Endodermal cell (in vitro differentiated cells): ENCODE data around the gene IMMP2L. TPM values are rescaled to one million over a fixed set of nuclear protein-coding genes. Genes with fewer than 3 reads are reported as not detected.

Experiments
- DNase-seq: peaks from one replicate; pipeline ENCODE4 v3.0.0-alpha.2; 2017
- H3K27ac ChIP-seq: 2 replicates; pipeline ENCODE4 v1.5.1; 2013; ENCODE audit warnings: mild to moderate bottlenecking, low read depth, low read length, moderate library complexity
- H3K27me3 ChIP-seq: 2 replicates; pipeline ENCODE4 v1.6.1; 2013; ENCODE audit warnings: mild to moderate bottlenecking, low read length, moderate library complexity; ENCODE audit not compliant: insufficient read depth, control insufficient read depth, poor library complexity, severe bottlenecking
- H3K36me3 ChIP-seq: 2 replicates; pipeline ENCODE4 v1.7.0; 2013; ENCODE audit warnings: mild to moderate bottlenecking, low read length, moderate library complexity; ENCODE audit not compliant: control insufficient read depth, insufficient read depth
- H3K4me1 ChIP-seq: one replicate; pipeline ENCODE4 v1.7.0; 2013; ENCODE audit warnings: low read length; ENCODE audit not compliant: control insufficient read depth, insufficient read depth
- H3K4me3 ChIP-seq: 2 replicates; pipeline ENCODE4 v1.5.1; 2013; ENCODE audit warnings: mild to moderate bottlenecking, low read length, moderate library complexity
- H3K9ac ChIP-seq: 2 replicates; pipeline ENCODE4 v1.6.1; 2013; ENCODE audit warnings: mild to moderate bottlenecking, low read length, moderate library complexity; ENCODE audit not compliant: poor library complexity, severe bottlenecking; ENCODE audit errors: extremely low read depth
- H3K9me3 ChIP-seq: 2 replicates; pipeline ENCODE4 v1.6.1; 2013; ENCODE audit warnings: mild to moderate bottlenecking, low read length, moderate library complexity; ENCODE audit not compliant: control insufficient read depth
- H3K27ac Mint-ChIP-seq: 2 replicates; pipeline ENCODE4 v1.8.0; 2020; ENCODE audit warnings: mixed read lengths
- H3K27me3 Mint-ChIP-seq: 2 replicates; pipeline ENCODE4 v1.8.0; 2021; ENCODE audit warnings: mild to moderate bottlenecking, mixed read lengths; ENCODE audit not compliant: insufficient read depth
- H3K36me3 Mint-ChIP-seq: 2 replicates; pipeline ENCODE4 v1.8.0; 2020; ENCODE audit warnings: low read depth, mixed read lengths
- H3K4me1 Mint-ChIP-seq: 2 replicates; pipeline ENCODE4 v1.8.0; 2020; ENCODE audit warnings: mixed read lengths
- H3K4me3 Mint-ChIP-seq: 2 replicates; pipeline ENCODE4 v1.8.0; 2020; ENCODE audit warnings: mild to moderate bottlenecking, moderate library complexity, mixed read lengths
- H3K9me3 Mint-ChIP-seq: 2 replicates; pipeline ENCODE4 v1.8.0; 2020; ENCODE audit warnings: mild to moderate bottlenecking, mixed read lengths
- CTCF ChIP-seq: fragments of 200-600 bp; sonication (generic); conservative IDR thresholded peaks from 2 replicates; pipeline ENCODE4 v1.5.0; 2021; ENCODE audit warnings: antibody characterized with exemption, mild to moderate bottlenecking
- WGBS, 2 experiments: methylation state at CpG; one replicate each; pipeline versions ENCODE4 v1.1.5 to v1.1.7; 2013; ENCODE audit warnings: missing lambda C conversion rate in 2 of 2, mixed read lengths in 1 of 2; ENCODE audit not compliant: insufficient coverage in 1 of 2, insufficient read length in 1 of 2; 5-methylcytosine and 5-hydroxymethylcytosine counted together
- total RNA-seq, 2 donors: library from RNA; stranded (reverse); fragmentation: NEBNext Ultra II Directional in 1 of 2; extraction: Animal tissue kit (Norgen Biotek cat#: 25700) in 1 of 2; gene quantifications; 2 replicates in 1 of 2; 3 replicates in 1 of 2; pipeline ENCODE4 v1.2.1, GENCODE V29; 2021

The IMMP2L gene
- total RNA-seq, 2 donors from 2014 or later = 17.7 to 19.4 TPM

- whole genome bisulfite sequencing, 2 experiments = 100% methylated on average over 1 of the region's 1 CpG; no CpG with 5 or more reads in 1 of the 2 experiments
- no peak for DNase-seq
- TF ChIP-seq CTCF = no peak
- H3K27ac ChIP-seq = no peak overlapping the region
- H3K27me3 ChIP-seq = no peaks in the 10 kb centered on the region
- H3K27ac Mint-ChIP-seq = no peak overlapping the region
- no peak overlapping the region for H3K4me3 ChIP-seq
- H3K36me3 Mint-ChIP-seq = no peaks in the 10 kb centered on the region
- no peak overlapping the region for H3K9ac ChIP-seq
- H3K4me1 Mint-ChIP-seq = no peaks in the 10 kb centered on the region
- no peaks in the 10 kb centered on the region for H3K4me1 ChIP-seq
- no peaks in the 10 kb centered on the region for H3K9me3 Mint-ChIP-seq
- no peaks in the 10 kb centered on the region for H3K36me3 ChIP-seq
- no peak overlapping the region for H3K4me3 Mint-ChIP-seq
- H3K27me3 Mint-ChIP-seq = no peaks in the 10 kb centered on the region
- H3K9me3 ChIP-seq = no peaks in the 10 kb centered on the region
These were observed 448.9 kb downstream of the IMMP2L start for GRCh38 chr7:111113263-111114017.

GRCh38 chr7:111112439-111112838 is 449.9 kb downstream of the IMMP2L start:
- H3K9ac ChIP-seq = no peak overlapping the region
- H3K4me3 Mint-ChIP-seq = no peak overlapping the region
- no peak for DNase-seq
- H3K27me3 Mint-ChIP-seq = no peaks in the 10 kb centered on the region
- H3K4me3 ChIP-seq = no peak overlapping the region
- H3K4me1 Mint-ChIP-seq = peaks cover 2% of the 10 kb centered on the region
- no peaks in the 10 kb centered on the region for H3K4me1 ChIP-seq
- TF ChIP-seq CTCF = no peak
- H3K27ac Mint-ChIP-seq = no peak overlapping the region
- no peaks in the 10 kb centered on the region for H3K9me3 Mint-ChIP-seq
- H3K27me3 ChIP-seq = no peaks in the 10 kb centered on the region
- 98% methylated on average over 2 of the region's 2 CpGs; no CpG with 5 or more reads in 1 of the 2 experiments for WGBS, 2 experiments
- no peaks in the 10 kb centered on the region for H3K36me3 ChIP-seq
- H3K9me3 ChIP-seq = no peaks in the 10 kb centered on the region
- H3K27ac ChIP-seq = no peak overlapping the region
- no peaks in the 10 kb centered on the region for H3K36me3 Mint-ChIP-seq

- H3K4me1 ChIP-seq = no peaks in the 10 kb centered on the region
- no peak overlapping the region for H3K9ac ChIP-seq
- H3K4me1 Mint-ChIP-seq = peaks cover 4% of the 10 kb centered on the region
- no peaks in the 10 kb centered on the region for H3K36me3 ChIP-seq
- no peaks in the 10 kb centered on the region for H3K36me3 Mint-ChIP-seq
- no peaks in the 10 kb centered on the region for H3K27me3 Mint-ChIP-seq
- H3K9me3 ChIP-seq = no peaks in the 10 kb centered on the region
- H3K27ac Mint-ChIP-seq = no peak overlapping the region
- no peak overlapping the region for H3K27ac ChIP-seq
- no peak for DNase-seq
- H3K27me3 ChIP-seq = no peaks in the 10 kb centered on the region
- H3K4me3 Mint-ChIP-seq = no peak overlapping the region
- WGBS, 2 experiments = 100% methylated on average over 1 of the region's 3 CpGs; no CpG with 5 or more reads in 1 of the 2 experiments
- no peak overlapping the region for H3K4me3 ChIP-seq
- no peaks in the 10 kb centered on the region for H3K9me3 Mint-ChIP-seq
- TF ChIP-seq CTCF = no peak
These were observed 453.8 kb downstream of the IMMP2L start for GRCh38 chr7:111108496-111108895.
